Neuronal stem cell (in vitro differentiated cells): Measurements from ENCODE around the gene TMEM19.

ENCODE experiments used
- DNase-seq: peaks from one replicate; pipeline ENCODE4 v3.0.0-alpha.2; 2013; ENCODE audit warnings: low spot score
- H2AFZ ChIP-seq: one replicate; pipeline ENCODE4 v1.6.1; 2013; ENCODE audit warnings: mild to moderate bottlenecking, low read length, inconsistent platforms
- H2AK5ac ChIP-seq: 2 replicates; pipeline ENCODE4 v1.6.1; 2013; ENCODE audit warnings: low read depth, mild to moderate bottlenecking, inconsistent platforms, low read length, moderate library complexity, mixed read lengths
- H2BK120ac ChIP-seq: 2 replicates; pipeline ENCODE4 v1.6.1; 2013; ENCODE audit warnings: low read depth, mild to moderate bottlenecking, inconsistent platforms, low read length, moderate library complexity, mixed read lengths
- H2BK12ac ChIP-seq: one replicate; pipeline ENCODE4 v1.6.1; 2013; ENCODE audit warnings: low read length, inconsistent platforms
- H2BK15ac ChIP-seq: 2 replicates; pipeline ENCODE4 v1.6.1; 2013; ENCODE audit warnings: mild to moderate bottlenecking, low read length, inconsistent platforms, mixed read lengths
- H2BK5ac ChIP-seq: one replicate; pipeline ENCODE4 v1.6.1; 2013; ENCODE audit warnings: inconsistent platforms, mild to moderate bottlenecking, low read length, moderate library complexity
- H3K14ac ChIP-seq: one replicate; pipeline ENCODE4 v1.6.1; 2013; ENCODE audit warnings: low read length, inconsistent platforms
- H3K18ac ChIP-seq: 2 replicates; pipeline ENCODE4 v1.6.1; 2013; ENCODE audit warnings: low read length, inconsistent platforms
- H3K23ac ChIP-seq: 2 replicates; pipeline ENCODE4 v1.6.1; 2013; ENCODE audit warnings: low read depth, mild to moderate bottlenecking, mixed read lengths, low read length, inconsistent platforms; ENCODE audit not compliant: poor library complexity
- H3K27ac ChIP-seq: replicated peaks from 3 replicates; pipeline ENCODE4 v1.5.1; 2013; ENCODE audit warnings: low read length, inconsistent platforms
- H3K27me3 ChIP-seq, 3 experiments: 2 replicates each; pipeline ENCODE4 v1.6.1; 2013; ENCODE audit warnings: low read length in 3 of 3, mild to moderate bottlenecking in 2 of 3, inconsistent platforms in 1 of 3, low read depth in 1 of 3, mixed read lengths in 1 of 3, moderate library complexity in 1 of 3; ENCODE audit not compliant: control insufficient read depth in 3 of 3, insufficient read depth in 3 of 3
- H3K36me3 ChIP-seq, 2 donors: replicated peaks in 1 of 2; 2 replicates each; pipeline ENCODE4 v1.6.1; 2013; ENCODE audit warnings: low read length in 2 of 2; ENCODE audit not compliant: control insufficient read depth in 2 of 2, insufficient read depth in 2 of 2
- H3K4ac ChIP-seq: 2 replicates; pipeline ENCODE4 v1.6.1; 2013; ENCODE audit warnings: inconsistent platforms, mild to moderate bottlenecking, low read length, moderate library complexity
- H3K4me1 ChIP-seq, 2 donors: 1 replicate in 1 of 2; 2 replicates in 1 of 2; pipeline ENCODE4 v1.6.1; 2013; ENCODE audit warnings: low read length in 2 of 2, low read depth in 1 of 2; ENCODE audit not compliant: control insufficient read depth in 2 of 2, insufficient read depth in 1 of 2
- H3K4me2 ChIP-seq: one replicate; pipeline ENCODE4 v1.6.1; 2013; ENCODE audit warnings: mild to moderate bottlenecking, low read length, inconsistent platforms; ENCODE audit not compliant: insufficient read depth, poor library complexity, severe bottlenecking
- H3K4me3 ChIP-seq, 2 donors: 2 replicates each; pipeline ENCODE4 v1.5.1; 2013; ENCODE audit warnings: low read length in 2 of 2, mild to moderate bottlenecking in 2 of 2, inconsistent platforms in 1 of 2, moderate library complexity in 1 of 2
- H3K79me1 ChIP-seq: one replicate; pipeline ENCODE4 v1.6.1; 2013; ENCODE audit warnings: low read depth, mild to moderate bottlenecking, inconsistent platforms, low read length, moderate library complexity
- H3K9ac ChIP-seq: one replicate; pipeline ENCODE4 v1.6.1; 2013; ENCODE audit warnings: mild to moderate bottlenecking, low read depth, low read length, inconsistent platforms; ENCODE audit not compliant: poor library complexity
- H3K9me3 ChIP-seq, 2 donors: replicated peaks in 1 of 2; 2 replicates each; pipeline versions ENCODE3 to v1.6.1; 2013; ENCODE audit warnings: low read length in 2 of 2, mild to moderate bottlenecking in 2 of 2, inconsistent platforms in 1 of 2, low read depth in 1 of 2, mixed read lengths in 1 of 2, moderate library complexity in 1 of 2; ENCODE audit not compliant: control insufficient read depth in 2 of 2, insufficient read depth in 1 of 2
- H4K8ac ChIP-seq: one replicate; pipeline ENCODE4 v1.6.1; 2013; ENCODE audit warnings: low read depth, mild to moderate bottlenecking, inconsistent platforms, low read length, moderate library complexity
- H4K91ac ChIP-seq: one replicate; pipeline ENCODE4 v1.6.1; 2013; ENCODE audit warnings: low read length, low read depth, mild to moderate bottlenecking, inconsistent platforms; ENCODE audit not compliant: poor library complexity
- WGBS, 2 donors: extraction: QIAGEN DNeasy Blood & Tissue Kit; methylation state at CpG; one replicate each; pipeline ENCODE4 v1.1.7; 2013; ENCODE audit warnings: missing lambda C conversion rate in 2 of 2, mixed read lengths in 1 of 2; ENCODE audit not compliant: insufficient read length in 2 of 2, insufficient replicate concordance in 1 of 2; ENCODE audit errors: extremely low coverage in 2 of 2; 5-methylcytosine and 5-hydroxymethylcytosine counted together

Gene TMEM19

GRCh38 chr12:71671311-71671710, 14.6 kb upstream of the TMEM19 start:
- Histone ChIP-seq H3K27me3 (no peaks in the 10 kb centered on the region), H2BK12ac (no peak overlapping the region), H2BK120ac (no peak overlapping the region), H2BK15ac (no peak overlapping the region), H3K4me2 (no peak overlapping the region), H3K23ac (no peak overlapping the region), H3K4me1 (peaks cover 0 to 4% of the 10 kb centered on the region in 2 donors), H3K18ac (no peak overlapping the region), H2AK5ac (no peak overlapping the region), H3K4me3 (no peak overlapping the region), H4K91ac (no peak overlapping the region), H2BK5ac (no peak overlapping the region), H3K9ac (no peak overlapping the region), H3K36me3 (peaks cover 0 to 12% of the 10 kb centered on the region in 2 donors), H2AFZ (no peak overlapping the region), H3K9me3 (no peaks in the 10 kb centered on the region), H3K27ac (no peak overlapping the region), H3K4ac (no peak overlapping the region), H4K8ac (no peak overlapping the region), H3K79me1 (no peaks in the 10 kb centered on the region), H3K14ac (no peak overlapping the region)
- no peak for DNase-seq

DNA sequence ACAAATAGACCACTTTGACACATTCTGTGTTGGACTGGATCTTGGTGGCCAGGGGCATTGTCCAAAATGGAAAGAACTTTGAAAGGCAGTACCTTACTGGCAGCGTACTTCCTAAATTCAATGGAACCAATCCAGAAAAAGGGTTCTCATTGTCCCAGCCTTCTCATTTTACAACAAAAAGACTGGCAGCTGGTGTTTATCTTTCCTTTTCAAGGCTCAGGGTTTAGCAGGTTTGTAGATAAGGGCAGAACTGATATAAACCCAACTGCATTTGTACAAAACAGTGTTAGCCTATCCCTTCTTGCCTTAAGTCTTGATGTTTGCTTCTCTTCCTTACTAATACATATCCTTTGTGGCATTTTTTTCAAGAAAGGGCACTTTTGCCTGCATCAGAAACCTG, 14.1 kb upstream of the TMEM19 start:
- H2BK120ac ChIP-seq: no peak overlapping the region
- H2BK5ac ChIP-seq: no peak overlapping the region
- no peak overlapping the region for H3K14ac ChIP-seq
- H4K91ac ChIP-seq: no peak overlapping the region
- H3K9ac ChIP-seq: no peak overlapping the region
- no peak overlapping the region for H3K27ac ChIP-seq
- H2BK15ac ChIP-seq: no peak overlapping the region
- H3K9me3 ChIP-seq: no peaks in the 10 kb centered on the region
- no peaks in the 10 kb centered on the region for H3K27me3 ChIP-seq
- no peak overlapping the region for H3K23ac ChIP-seq
- no peak overlapping the region for H2BK12ac ChIP-seq
- no peaks in the 10 kb centered on the region for H3K79me1 ChIP-seq
- H3K18ac ChIP-seq: no peak overlapping the region
- H3K36me3 ChIP-seq: peaks cover 0 to 9% of the 10 kb centered on the region in 2 donors
- no peak overlapping the region for H4K8ac ChIP-seq
- H3K4me2 ChIP-seq: no peak overlapping the region
- no peak for DNase-seq
- no CpG with 5 or more reads among the region's 1 CpG for WGBS, 2 donors
- H3K4me3 ChIP-seq: no peak overlapping the region
- no peak overlapping the region for H3K4ac ChIP-seq
- H2AK5ac ChIP-seq: no peak overlapping the region
- H3K4me1 ChIP-seq: peaks cover 0 to 4% of the 10 kb centered on the region in 2 donors
- no peak overlapping the region for H2AFZ ChIP-seq

GRCh38 chr12:71682466-71682865, 3.4 kb upstream of the TMEM19 start:
- DNase-seq: no peak
- Histone ChIP-seq H3K79me1 (no peaks in the 10 kb centered on the region), H2AK5ac (no peak overlapping the region), H2BK15ac (no peak overlapping the region), H3K9me3 (no peaks in the 10 kb centered on the region), H3K9ac (no peak overlapping the region), H2AFZ (no peak overlapping the region), H2BK12ac (no peak overlapping the region), H4K91ac (no peak overlapping the region), H3K14ac (no peak overlapping the region), H3K18ac (no peak overlapping the region), H3K4me2 (no peak overlapping the region), H3K4me1 (no peaks in the 10 kb centered on the region), H2BK5ac (no peak overlapping the region), H2BK120ac (no peak overlapping the region), H3K4me3 (no peak overlapping the region), H3K27ac (no peak overlapping the region), H3K23ac (no peak overlapping the region), H4K8ac (no peak overlapping the region), H3K4ac (no peak overlapping the region), H3K27me3 (no peaks in the 10 kb centered on the region), H3K36me3 (no peaks in the 10 kb centered on the region)
- WGBS, 2 donors: no CpG with 5 or more reads among the region's 1 CpG

DNA sequence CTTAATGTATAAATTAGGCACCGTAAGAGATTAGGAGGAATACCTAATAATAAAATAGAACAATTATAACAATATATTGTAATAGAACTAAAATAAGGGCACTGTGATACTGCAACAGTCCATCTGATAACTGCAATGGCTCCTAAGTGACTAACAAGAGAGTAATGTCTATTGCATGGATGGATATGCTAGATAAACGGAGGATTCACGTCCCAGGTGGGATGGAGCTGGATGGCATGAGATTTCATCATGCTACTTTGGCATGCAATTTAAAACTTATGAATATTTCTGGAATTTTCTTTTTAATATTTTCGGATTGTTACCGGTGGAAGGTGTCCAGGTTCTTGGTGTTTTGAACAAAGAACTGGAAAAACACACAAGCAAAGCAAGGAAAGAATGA, 2.2 kb upstream of the TMEM19 start:
- no peaks in the 10 kb centered on the region for H3K36me3 ChIP-seq
- H3K4ac ChIP-seq: no peak overlapping the region
- no peak for DNase-seq
- H2BK12ac ChIP-seq: no peak overlapping the region
- H3K79me1 ChIP-seq: no peaks in the 10 kb centered on the region
- H4K8ac ChIP-seq: no peak overlapping the region
- no peak overlapping the region for H4K91ac ChIP-seq
- H3K4me3 ChIP-seq: no peak overlapping the region
- no peak overlapping the region for H2AK5ac ChIP-seq
- no peaks in the 10 kb centered on the region for H3K9me3 ChIP-seq
- no peak overlapping the region for H2BK15ac ChIP-seq
- H3K23ac ChIP-seq: no peak overlapping the region
- H3K4me2 ChIP-seq: no peak overlapping the region
- no peaks in the 10 kb centered on the region for H3K27me3 ChIP-seq
- no peak overlapping the region for H3K14ac ChIP-seq
- H3K27ac ChIP-seq: no peak overlapping the region
- H3K18ac ChIP-seq: no peak overlapping the region
- peaks cover 0 to 3% of the 10 kb centered on the region in 2 donors for H3K4me1 ChIP-seq
- no CpG with 5 or more reads among the region's 5 CpGs for WGBS, 2 donors
- peak overlapping the region; percentile 49 for H2AFZ ChIP-seq
- H3K9ac ChIP-seq: no peak overlapping the region
- no peak overlapping the region for H2BK120ac ChIP-seq
- no peak overlapping the region for H2BK5ac ChIP-seq
